22Rv1 (cell line): ENCODE results near the gene NUP98.
"Not testable (repeated sequence)": the region's sequence is repeated elsewhere in the genome, so short reads cannot be mapped to it uniquely, and the experiment has no call there.

Source experiments
- H3K27ac ChIP-seq: fragments of 450-650 bp; 2 replicates; pipeline ENCODE4 v1.5.1; 2017
- ZFX ChIP-seq: fragments of 450-650 bp; IDR thresholded peaks from 2 replicates; pipeline ENCODE4 v1.6.1; 2017; ENCODE audit warnings: antibody characterized with exemption, borderline replicate concordance
- TF ChIP-seq, protein P1 (sequence below): fragments of 450-650 bp; IDR thresholded peaks from 2 replicates; pipeline ENCODE4 v1.5.1; 2017; ENCODE audit warnings: mild to moderate bottlenecking

The NUP98 gene

DNA sequence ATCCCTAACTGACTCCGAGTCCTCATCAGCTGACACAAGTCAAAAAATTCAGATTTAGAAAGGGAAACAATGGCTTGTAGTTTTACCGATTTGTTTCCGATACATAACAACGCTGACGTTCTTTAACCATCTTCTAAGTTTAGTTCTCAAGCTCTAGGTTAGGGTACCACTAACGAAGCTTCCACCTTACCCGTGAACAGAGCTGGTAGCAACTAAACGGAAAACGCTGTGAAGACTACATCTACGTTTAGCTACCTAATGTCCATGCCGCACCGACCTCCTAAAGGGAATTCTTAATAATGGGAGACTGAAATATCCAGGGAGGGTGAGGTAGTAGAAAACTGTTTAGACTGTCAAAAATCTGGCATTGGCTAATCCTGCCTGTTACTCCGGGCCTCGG is 1.0 kb downstream of the NUP98 start:
- TF ChIP-seq, protein P1, sequence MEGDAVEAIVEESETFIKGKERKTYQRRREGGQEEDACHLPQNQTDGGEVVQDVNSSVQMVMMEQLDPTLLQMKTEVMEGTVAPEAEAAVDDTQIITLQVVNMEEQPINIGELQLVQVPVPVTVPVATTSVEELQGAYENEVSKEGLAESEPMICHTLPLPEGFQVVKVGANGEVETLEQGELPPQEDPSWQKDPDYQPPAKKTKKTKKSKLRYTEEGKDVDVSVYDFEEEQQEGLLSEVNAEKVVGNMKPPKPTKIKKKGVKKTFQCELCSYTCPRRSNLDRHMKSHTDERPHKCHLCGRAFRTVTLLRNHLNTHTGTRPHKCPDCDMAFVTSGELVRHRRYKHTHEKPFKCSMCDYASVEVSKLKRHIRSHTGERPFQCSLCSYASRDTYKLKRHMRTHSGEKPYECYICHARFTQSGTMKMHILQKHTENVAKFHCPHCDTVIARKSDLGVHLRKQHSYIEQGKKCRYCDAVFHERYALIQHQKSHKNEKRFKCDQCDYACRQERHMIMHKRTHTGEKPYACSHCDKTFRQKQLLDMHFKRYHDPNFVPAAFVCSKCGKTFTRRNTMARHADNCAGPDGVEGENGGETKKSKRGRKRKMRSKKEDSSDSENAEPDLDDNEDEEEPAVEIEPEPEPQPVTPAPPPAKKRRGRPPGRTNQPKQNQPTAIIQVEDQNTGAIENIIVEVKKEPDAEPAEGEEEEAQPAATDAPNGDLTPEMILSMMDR = no peak
- no peak for TF ChIP-seq ZFX
- peak overlapping the region; percentile 90 for H3K27ac ChIP-seq

GRCh38 chr11:3796002-3796311 is 1.4 kb downstream of the NUP98 start:
- H3K27ac ChIP-seq = no peak overlapping the region
- TF ChIP-seq, protein P1 = no peak
- no peak for TF ChIP-seq ZFX

- no peak for TF ChIP-seq ZFX
- TF ChIP-seq, protein P1 = no peak
- H3K27ac ChIP-seq = no peak overlapping the region
These were observed 2.0 kb downstream of the NUP98 start for GRCh38 chr11:3795131-3796001.

DNA sequence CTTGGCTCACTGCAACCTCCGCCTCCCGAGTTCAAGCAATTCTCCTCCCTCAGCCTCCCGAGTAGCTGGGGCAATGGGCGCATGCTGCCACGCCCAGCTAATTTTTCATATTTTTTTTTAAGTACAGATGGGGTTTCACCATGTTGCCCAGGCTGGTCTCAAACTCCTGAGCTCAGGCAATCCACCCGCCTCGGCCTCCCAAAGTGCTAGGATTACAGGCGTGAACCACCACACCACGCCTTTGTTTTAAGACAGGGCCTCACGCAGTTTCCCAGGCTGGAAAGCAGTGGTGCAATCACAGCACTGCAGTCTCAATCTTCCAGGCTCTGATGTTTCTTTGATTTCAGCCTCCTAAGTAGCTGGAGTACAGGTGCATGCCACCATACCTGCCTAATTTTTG is 3.0 kb downstream of the NUP98 start:
- H3K27ac ChIP-seq = not testable (repeated sequence)

- TF ChIP-seq ZFX = no peak
- TF ChIP-seq, protein P1 = no peak
- peak overlapping the region; percentile 65 for H3K27ac ChIP-seq
These were observed 10.4 kb downstream of the NUP98 start for GRCh38 chr11:3786781-3787428.

- no peak overlapping the region for H3K27ac ChIP-seq
- TF ChIP-seq, protein P1 = no peak
- TF ChIP-seq ZFX = no peak
These were observed 13.7 kb downstream of the NUP98 start for GRCh38 chr11:3783611-3784010.

DNA sequence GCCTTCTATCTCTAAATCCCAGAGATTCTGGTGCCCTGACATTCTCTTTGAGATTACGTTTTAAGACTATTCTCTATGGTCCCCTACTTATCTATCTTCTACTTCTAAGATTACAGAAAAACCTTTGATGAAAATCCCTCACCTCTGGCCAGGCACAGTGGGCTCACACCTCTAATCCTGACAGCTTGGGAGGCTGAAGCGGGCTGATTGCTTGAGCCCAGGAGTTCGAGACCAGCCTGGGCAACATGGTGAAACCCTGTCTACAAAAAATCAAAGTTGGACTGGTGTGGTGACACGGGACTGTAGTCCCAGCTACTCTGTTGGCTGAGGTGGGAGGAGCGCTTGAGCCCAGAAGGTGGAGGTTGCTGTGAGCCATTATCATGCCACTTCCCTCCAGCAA is 14.4 kb downstream of the NUP98 start:
- no peak overlapping the region for H3K27ac ChIP-seq
- TF ChIP-seq, protein P1 = no peak
- TF ChIP-seq ZFX = no peak
